Activated CD8-positive, alpha-beta T cell treated with anti-CD3 and anti-CD28 coated beads for 36 hours (primary cell): ENCODE data around the gene PNP. TPM values are rescaled to one million over a fixed set of nuclear protein-coding genes. Genes with fewer than 3 reads are reported as not detected.

Experiments used
- ATAC-seq: fragments of 200-7000 bp; cut with Tn5 transposase; one replicate; pipeline ENCODE4 v1.10.0; 2021; ENCODE audit warnings: mild to moderate bottlenecking, moderate library complexity
- CTCF ChIA-PET: fragments of 350-600 bp; sonication (Branson Sonifier 250); formaldehyde crosslinking; loops from one replicate; lab custom pipeline; 2021; ENCODE audit warnings: antibody characterized with exemption; lab: Charles Lee
- POLR2A ChIA-PET: fragments of 350-600 bp; sonication (Branson Sonifier 250); formaldehyde crosslinking; loops from one replicate; lab custom pipeline; 2021; ENCODE audit warnings: antibody characterized with exemption; lab: Charles Lee
- DNase-seq: peaks from one replicate; pipeline ENCODE4 v3.0.0-alpha.2; 2020
- H3K27ac Mint-ChIP-seq: one replicate; pipeline ENCODE4 v1.8.0; 2021; ENCODE audit warnings: mild to moderate bottlenecking, mixed read lengths
- H3K27me3 Mint-ChIP-seq: one replicate; pipeline ENCODE4 v1.8.0; 2021; ENCODE audit warnings: mixed read lengths
- H3K36me3 Mint-ChIP-seq: one replicate; pipeline ENCODE4 v1.8.0; 2021; ENCODE audit warnings: low read depth, mixed read lengths
- H3K4me1 Mint-ChIP-seq: one replicate; pipeline ENCODE4 v1.8.0; 2021; ENCODE audit warnings: low read depth, mixed read lengths
- H3K4me3 Mint-ChIP-seq: one replicate; pipeline ENCODE4 v1.8.0; 2021; ENCODE audit warnings: mild to moderate bottlenecking, moderate library complexity, mixed read lengths
- H3K9me3 Mint-ChIP-seq: one replicate; pipeline ENCODE4 v1.8.0; 2021; ENCODE audit warnings: mixed read lengths
- intact Hi-C: fragments of 100-400 bp; cut with micrococcal nuclease; formaldehyde crosslinking; loops from one replicate; pipeline ENCODE4 v1.10.0; 2022
- total RNA-seq, 2 experiments: library from RNA; stranded (reverse); gene quantifications; one replicate each; pipeline ENCODE4 v1.2.3, GENCODE V29; 2021
- TF ChIP-seq, protein P1 (sequence below): fragments of 200-600 bp; IDR thresholded peaks from one replicate; pipeline ENCODE4 v1.8.0; 2022; ENCODE audit warnings: antibody characterized with exemption, mild to moderate bottlenecking

PNP gene
- 100 to 1,000 TPM; 176 to 183 TPM for total RNA-seq

GRCh38 chr14:20469242-20469889, at the start of gene PNP:
TSS of gene PNP (plus strand) at chr14:20469406. CDS start at chr14:20469525, 119 bp downstream.
- peaks cover 35% of the 10 kb centered on the region for H3K36me3 Mint-ChIP-seq
- peak within 1 kb of the TSS; percentile 86 for H3K4me3 Mint-ChIP-seq
- H3K4me1 Mint-ChIP-seq: peaks cover 33% of the 10 kb centered on the region

GRCh38 chr14:20419419-20419818, 49.8 kb upstream of the PNP start:
- Mint-ChIP-seq H3K9me3 (no peaks in the 10 kb centered on the region), H3K4me1 (peaks cover 17% of the 10 kb centered on the region), H3K27me3 (no peaks in the 10 kb centered on the region), H3K36me3 (no peaks in the 10 kb centered on the region), H3K4me3 (no peak overlapping the region), H3K27ac (no peak overlapping the region)
- DNase-seq: no peak
- no peak for ATAC-seq
- TF ChIP-seq, protein P1, sequence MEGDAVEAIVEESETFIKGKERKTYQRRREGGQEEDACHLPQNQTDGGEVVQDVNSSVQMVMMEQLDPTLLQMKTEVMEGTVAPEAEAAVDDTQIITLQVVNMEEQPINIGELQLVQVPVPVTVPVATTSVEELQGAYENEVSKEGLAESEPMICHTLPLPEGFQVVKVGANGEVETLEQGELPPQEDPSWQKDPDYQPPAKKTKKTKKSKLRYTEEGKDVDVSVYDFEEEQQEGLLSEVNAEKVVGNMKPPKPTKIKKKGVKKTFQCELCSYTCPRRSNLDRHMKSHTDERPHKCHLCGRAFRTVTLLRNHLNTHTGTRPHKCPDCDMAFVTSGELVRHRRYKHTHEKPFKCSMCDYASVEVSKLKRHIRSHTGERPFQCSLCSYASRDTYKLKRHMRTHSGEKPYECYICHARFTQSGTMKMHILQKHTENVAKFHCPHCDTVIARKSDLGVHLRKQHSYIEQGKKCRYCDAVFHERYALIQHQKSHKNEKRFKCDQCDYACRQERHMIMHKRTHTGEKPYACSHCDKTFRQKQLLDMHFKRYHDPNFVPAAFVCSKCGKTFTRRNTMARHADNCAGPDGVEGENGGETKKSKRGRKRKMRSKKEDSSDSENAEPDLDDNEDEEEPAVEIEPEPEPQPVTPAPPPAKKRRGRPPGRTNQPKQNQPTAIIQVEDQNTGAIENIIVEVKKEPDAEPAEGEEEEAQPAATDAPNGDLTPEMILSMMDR: no peak
- POLR2A ChIA-PET: no interaction called here
- CTCF ChIA-PET: interaction anchor here (1.1 kb wide), 1 partner anchor 92 kb away, joined by 4 read pairs; no protein-coding TSS in a partner anchor
- intact Hi-C loops: no loop called here

More at GRCh38 chr14:20469242-20469889, at the start of gene PNP:
- intact Hi-C loops: no loop called here
- Mint-ChIP-seq H3K27me3 (no peaks in the 10 kb centered on the region), H3K27ac (peak within 1 kb of the TSS; percentile 93), H3K9me3 (no peaks in the 10 kb centered on the region)
- ATAC-seq (peak; percentile 94), DNase-seq (peak; percentile 92)
- ChIA-PET CTCF (interaction anchor here (0.8 to 1.7 kb wide), 5 partner anchors 14 to 214 kb away, joined by 3 to 6 read pairs (median 4); partner anchors contain the start of genes APEX1, OSGEP and RNASE4), POLR2A (interaction anchor here (0.7 to 3.7 kb wide), 28 partner anchors 8 to 144 kb away, joined by 3 to 46 read pairs (median 6); partner anchors contain the start of genes APEX1, KLHL33, OSGEP and PARP2)
- TF ChIP-seq, protein P1: no peak

DNA sequence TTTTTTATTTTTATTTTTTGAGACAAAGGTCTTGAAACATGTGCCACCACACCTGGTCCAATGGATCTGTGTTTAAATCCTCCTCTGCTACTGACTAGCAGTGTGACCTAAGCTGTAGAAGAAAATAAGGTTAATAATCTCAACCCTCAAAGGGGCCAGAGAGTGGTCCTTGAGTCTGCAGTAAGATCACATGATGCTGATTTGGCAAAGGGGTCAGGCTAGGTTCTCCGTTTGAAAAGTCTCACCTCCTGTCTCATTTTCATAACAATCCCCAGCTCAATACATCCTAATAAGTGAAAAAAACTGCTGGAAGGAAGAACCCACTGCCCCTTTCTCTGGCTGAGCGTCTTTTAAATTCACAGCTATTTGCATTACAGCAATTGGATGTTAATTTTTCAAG, 47.9 kb upstream of the PNP start:
- Mint-ChIP-seq H3K27ac (no peak overlapping the region), H3K27me3 (no peaks in the 10 kb centered on the region), H3K4me1 (peaks cover 11% of the 10 kb centered on the region), H3K9me3 (no peaks in the 10 kb centered on the region), H3K4me3 (no peak overlapping the region), H3K36me3 (no peaks in the 10 kb centered on the region)
- intact Hi-C loops: no loop called here
- ChIA-PET POLR2A (interaction anchor here (2.0 to 3.0 kb wide), 2 partner anchors 19 to 35 kb away, joined by 5 to 13 read pairs; partner anchors contain the start of gene APEX1), CTCF (interaction anchor here (0.8 to 1.5 kb wide), 2 partner anchors 19 to 32 kb away, joined by 3 to 4 read pairs; no protein-coding TSS in a partner anchor)
- DNase-seq (no peak), ATAC-seq (no peak)
- TF ChIP-seq, protein P1: no peak

DNA sequence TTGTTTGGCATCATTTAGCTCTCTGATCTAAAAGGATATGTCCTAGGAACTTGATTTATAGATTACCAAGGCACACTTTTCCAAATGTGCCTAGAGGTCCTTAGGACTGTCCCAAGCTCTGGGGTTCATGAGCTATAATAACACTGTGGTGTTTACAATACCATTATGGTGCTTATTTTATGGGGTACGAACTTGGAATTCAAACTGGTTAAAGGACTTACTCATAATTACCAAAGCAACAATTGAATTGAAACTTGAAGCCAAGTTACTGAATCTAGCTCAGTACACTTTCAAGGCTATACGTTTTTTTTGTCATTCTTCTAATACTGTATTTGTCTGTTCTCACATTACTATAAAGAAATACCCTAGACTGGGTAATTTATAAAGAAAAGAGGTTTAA, 46.3 kb upstream of the PNP start:
- no peak for ATAC-seq
- H3K9me3 Mint-ChIP-seq: no peaks in the 10 kb centered on the region
- CTCF ChIA-PET: interaction anchor here (0.9 to 4.9 kb wide), 2 partner anchors 8 to 79 kb away, joined by 3 to 42 read pairs; partner anchors contain the start of genes PARP2 and TEP1
- H3K4me3 Mint-ChIP-seq: no peak overlapping the region
- no peaks in the 10 kb centered on the region for H3K27me3 Mint-ChIP-seq
- no peak for DNase-seq
- POLR2A ChIA-PET: interaction anchor here (0.7 to 3.0 kb wide), 4 partner anchors 18 to 59 kb away, joined by 3 to 13 read pairs (median 5); partner anchors contain the start of genes APEX1 and PNP
- no peak overlapping the region for H3K27ac Mint-ChIP-seq
- peaks cover 20% of the 10 kb centered on the region for H3K4me1 Mint-ChIP-seq
- intact Hi-C loops: no loop called here
- TF ChIP-seq, protein P1: no peak
- no peaks in the 10 kb centered on the region for H3K36me3 Mint-ChIP-seq
